ENCODE data around the gene GPATCH2L.

DNA sequence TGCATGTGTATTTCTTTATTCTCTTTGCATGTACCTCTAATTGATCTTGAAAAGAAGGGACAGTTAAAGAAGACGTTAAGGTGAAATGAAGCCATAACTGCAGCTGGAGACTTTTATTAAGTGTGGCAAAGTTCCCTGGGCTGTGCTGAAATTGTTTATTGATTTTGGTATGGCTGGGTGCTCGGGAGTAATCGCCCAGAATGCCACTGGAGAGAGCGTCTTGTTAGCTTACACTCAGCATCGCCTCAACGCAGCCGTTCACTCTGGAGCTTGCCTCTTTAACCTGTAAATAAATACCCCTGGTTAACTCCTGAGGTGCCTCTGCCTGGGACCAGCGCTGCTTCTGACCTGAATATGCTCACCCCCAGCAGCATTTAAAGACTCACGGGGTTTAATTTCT lies 98.6 kb downstream of the GPATCH2L start:
- TF ChIP-seq, protein P1, sequence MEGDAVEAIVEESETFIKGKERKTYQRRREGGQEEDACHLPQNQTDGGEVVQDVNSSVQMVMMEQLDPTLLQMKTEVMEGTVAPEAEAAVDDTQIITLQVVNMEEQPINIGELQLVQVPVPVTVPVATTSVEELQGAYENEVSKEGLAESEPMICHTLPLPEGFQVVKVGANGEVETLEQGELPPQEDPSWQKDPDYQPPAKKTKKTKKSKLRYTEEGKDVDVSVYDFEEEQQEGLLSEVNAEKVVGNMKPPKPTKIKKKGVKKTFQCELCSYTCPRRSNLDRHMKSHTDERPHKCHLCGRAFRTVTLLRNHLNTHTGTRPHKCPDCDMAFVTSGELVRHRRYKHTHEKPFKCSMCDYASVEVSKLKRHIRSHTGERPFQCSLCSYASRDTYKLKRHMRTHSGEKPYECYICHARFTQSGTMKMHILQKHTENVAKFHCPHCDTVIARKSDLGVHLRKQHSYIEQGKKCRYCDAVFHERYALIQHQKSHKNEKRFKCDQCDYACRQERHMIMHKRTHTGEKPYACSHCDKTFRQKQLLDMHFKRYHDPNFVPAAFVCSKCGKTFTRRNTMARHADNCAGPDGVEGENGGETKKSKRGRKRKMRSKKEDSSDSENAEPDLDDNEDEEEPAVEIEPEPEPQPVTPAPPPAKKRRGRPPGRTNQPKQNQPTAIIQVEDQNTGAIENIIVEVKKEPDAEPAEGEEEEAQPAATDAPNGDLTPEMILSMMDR (IDR thresholded peaks at IDR 0.05; ENCODE audit: poor library complexity), result no peak
- TF ChIP-seq EZH2phosphoT487 (IDR thresholded peaks at IDR 0.05; ENCODE audit: low read depth, severe bottlenecking, unreplicated experiment) (no peak), EZH2 (IDR thresholded peaks at IDR 0.05; ENCODE audit: borderline replicate concordance) (no peak)

All from hepatocyte (in vitro differentiated cells).